ENCODE results near the gene KDM2A.
A peak's percentile ranks its signal among the peaks of the same experiment; 100 is the strongest.

KDM2A gene

DNA sequence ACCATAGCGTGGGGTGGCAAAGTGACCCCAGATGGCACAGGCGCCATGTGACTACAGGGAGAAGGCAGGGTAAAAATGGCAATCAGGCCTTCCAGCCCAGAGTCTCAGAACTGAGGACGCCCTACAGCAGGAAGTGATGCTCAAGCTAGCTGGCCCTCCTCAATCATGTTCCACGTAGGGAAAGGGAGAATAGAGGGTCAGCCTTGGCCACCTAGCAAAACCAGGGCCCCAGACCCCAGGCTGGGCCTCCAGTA, 169.1 kb downstream of the KDM2A start:
- no peak for DNase-seq

DNA sequence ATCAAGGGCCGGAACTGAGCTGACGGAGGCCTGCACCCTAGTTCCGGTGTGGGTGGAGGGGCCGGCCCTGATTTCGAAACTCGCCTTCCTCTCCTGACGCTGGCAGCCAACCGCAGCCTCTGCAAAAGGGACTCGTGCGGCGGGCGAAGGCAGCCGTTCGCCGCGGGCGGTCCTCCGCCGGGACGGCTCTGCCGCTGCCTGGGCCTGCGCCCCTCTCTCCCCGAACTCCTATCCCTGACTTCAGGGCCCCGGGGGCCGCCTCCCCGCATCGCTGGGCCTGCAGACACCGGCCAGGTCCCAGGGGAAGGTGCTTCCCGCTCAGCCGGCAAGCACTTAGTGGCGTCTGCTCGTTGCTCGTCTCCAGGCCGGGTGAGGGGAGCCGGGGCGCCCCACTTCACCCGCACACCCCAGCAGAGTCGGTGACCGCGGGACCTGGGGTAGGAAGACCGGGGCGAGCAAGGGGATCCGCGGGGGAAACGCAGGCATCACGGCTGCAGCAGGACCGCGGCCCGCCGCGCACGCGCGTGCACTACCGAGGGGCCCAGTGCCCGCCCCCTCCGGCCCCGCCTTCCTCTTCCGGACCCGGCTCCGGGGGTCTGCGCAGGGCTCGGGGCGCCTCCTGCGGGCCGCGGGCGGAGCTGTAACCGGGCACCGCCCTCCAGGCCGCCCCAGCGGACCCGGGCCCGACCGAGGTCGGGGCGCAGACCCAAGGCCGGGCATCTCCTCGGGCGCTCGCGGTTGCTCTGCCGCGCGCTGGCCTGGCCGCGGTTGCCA, 169.6 kb downstream of the KDM2A start:
- peak; percentile 95 for DNase-seq

DNA sequence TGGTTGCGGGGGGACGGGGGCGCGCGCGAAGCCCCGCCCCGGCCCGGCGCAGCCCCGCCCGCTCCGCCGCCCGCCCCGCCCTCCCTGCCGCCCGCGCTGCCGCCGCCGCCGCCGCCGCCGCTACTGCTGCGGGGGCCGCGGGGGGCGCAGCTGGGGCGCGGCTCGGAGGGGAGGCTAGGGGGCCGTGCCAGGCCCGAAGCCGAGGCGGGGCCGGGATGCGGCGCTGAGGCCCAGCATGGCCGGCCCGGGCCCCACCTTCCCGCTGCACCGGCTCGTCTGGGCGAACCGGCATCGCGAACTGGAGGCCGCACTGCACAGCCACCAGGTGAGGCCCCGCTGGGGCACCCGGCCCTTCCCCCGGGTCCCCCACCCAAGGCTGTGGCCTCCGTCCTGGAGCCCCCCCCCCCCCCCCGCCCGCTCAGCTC, 170.2 kb downstream of the KDM2A start, which contains the start of gene ANKRD13D:
ANKRD13D (plus strand) TSS at position 78 of the 425 bp plus-strand sequence; CDS start at position 236, 158 bp downstream.
- DNase-seq = no peak

DNA sequence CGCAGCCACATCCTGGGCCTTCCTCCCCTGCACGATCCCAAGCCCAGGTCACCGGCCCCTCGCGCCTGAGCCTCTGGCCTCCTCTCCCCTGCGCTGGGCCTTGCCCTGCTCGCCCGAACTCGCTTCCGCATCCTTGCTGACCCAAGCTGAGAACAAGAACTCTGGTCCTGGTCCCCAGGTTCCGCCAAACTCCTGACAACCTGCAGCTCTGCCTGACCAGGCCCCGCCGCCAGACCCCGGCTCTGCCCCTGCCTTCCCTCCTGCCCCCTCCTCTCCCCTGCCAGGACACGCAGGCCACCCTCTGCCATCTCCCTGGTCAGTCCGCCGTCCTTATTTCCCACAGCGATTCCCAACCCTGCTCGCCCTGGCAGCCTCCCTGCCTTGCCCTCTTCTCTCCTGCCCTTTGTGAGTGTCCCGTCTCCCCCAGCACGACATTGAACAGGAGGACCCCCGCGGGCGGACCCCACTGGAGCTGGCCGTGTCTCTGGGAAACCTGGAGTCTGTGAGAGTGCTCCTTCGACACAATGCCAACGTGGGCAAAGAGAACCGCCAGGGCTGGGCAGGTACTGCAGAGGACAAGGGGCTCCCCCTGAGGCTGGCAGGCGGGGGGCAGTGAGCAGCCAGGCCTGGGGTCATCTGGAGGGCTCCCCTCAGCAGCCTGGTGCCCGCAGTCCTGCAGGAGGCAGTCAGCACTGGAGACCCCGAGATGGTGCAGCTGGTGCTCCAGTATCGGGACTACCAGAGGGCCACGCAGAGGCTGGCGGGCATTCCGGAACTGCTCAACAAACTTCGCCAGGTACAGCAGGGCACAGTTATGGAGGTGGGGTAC, 170.8 kb downstream of the KDM2A start:
- DNase-seq = no peak

DNA sequence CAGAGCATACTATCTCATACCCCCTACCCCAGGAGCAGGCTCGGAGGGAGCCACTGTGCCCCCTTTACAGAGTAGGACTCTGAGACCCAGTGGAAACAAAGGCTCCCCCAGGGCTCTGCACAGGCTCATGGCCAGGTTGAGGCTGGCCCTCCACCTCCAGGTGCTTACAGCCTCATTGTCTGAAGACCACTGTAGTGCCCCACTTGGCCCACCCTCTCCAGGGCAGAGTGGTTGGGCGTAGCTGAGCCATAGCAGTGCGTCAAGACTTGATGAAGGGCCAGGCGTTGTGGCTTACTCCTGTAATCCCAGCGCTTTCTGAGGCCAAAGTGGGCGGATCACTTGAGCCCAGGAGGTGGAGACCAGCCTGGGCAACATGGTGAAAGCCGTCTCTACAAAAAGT, 171.7 kb downstream of the KDM2A start:
- DNase-seq = no peak

DNA sequence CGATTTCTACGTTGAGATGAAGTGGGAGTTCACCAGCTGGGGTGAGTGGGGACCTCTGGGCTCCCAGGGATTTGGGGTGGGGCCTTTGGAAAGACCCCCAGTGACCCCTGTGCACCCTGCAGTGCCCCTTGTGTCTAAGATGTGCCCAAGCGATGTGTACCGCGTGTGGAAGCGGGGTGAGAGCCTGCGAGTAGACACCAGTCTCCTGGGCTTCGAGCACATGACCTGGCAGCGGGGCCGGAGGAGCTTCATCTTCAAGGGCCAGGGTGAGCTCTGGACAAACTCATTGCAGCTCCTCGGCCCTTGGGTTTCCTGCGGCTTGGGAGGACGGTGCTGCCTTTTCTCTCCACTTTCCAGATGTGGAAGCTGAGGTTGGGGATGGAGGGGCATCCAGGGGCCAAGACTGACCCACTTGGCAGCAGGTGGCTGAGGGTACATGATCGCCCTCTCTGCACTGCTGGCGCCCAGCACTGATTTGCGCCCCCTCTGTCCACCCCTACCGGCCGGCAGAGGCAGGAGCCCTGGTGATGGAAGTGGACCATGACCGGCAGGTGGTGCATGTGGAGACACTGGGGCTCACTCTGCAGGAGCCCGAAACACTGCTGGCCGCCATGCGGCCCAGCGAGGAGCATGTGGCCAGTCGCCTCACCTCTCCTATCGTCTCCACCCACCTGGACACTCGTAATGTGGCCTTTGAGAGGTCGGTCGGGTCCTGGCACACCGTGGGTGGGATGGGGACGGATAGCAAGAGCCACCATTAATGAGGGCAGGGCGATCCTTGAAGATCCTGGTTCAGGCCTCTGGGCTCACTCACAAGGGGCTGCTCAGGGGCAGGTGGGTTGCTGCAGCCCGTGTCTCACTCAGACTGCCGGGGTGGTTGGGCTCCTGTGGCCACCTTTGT, 172.7 kb downstream of the KDM2A start:
- DNase-seq = no peak

DNA sequence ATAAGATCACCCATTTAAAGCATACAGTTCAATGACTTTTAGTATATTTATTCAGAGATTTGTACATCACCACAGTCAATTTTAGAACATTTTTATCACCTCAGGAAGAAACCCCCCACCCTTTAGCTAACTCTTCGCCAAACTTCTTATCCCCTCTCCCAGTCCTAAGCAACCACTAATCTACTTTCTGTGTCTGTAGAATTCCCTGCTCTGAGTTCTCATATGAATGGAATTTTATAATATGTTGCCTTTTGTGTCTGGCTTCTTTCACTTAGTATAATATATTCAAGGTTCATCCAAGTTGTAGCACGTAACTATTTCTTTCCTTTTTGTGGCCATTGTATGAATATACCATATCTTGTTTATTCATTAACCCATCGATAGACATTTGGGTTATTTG, 173.6 kb downstream of the KDM2A start:
- DNase-seq = no peak

DNA sequence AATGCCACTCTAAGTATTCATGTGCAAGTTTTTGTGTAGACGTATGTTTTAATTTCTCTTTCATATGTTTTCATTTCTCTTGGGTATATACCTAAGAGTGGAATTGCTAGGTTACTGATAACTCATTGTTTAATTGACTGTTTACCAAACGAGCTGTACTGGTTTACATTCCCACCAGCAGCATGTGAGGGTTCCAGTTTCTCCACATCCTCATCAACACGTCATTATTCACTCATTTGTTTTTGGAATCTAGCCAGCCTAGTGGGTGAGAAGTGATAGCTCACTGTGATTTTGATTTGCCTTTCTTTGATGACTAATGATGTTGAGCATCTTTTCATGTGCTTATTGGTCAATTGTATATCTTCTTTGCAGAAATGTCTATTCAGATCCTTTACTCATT, 174.0 kb downstream of the KDM2A start:
- peak; percentile 30 for DNase-seq

DNA sequence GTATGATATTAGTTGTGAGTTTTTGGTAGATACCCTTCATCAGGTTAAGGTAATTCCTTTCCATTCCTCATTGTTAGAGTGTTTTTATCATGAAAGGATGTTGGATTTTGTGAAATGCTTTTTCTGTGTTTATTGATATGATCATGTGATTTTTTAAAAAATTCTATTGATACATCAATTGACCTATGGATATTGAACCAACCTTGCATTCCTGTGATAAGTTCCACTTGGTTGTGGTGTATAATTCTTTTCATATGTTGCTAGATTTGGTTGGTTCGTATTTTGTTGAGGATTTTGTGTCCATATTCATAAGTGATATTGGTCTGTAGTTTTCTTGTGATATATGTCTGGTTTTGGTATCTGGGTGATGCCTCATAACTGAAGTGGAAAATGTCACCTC, 176.8 kb downstream of the KDM2A start:
- DNase-seq = no peak

DNA sequence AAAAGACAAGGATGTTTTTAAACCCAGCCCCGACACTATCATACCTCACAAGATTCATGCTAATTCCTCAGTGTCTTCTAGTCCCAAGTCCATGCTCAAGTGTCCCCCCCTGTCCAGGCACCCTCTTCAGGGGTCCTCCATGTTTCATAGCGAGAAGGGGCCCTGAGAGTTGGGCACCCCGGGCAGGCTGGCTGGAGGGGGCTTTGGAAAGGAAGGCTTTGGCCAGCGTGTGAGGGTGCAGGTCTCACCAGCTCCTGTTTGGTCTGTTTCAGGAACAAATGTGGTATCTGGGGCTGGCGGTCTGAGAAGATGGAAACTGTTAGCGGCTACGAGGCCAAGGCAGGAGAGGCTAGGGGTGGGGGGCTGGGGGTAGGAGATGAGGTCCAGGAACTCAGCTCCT, 179.7 kb downstream of the KDM2A start:
- no peak for DNase-seq

DNA sequence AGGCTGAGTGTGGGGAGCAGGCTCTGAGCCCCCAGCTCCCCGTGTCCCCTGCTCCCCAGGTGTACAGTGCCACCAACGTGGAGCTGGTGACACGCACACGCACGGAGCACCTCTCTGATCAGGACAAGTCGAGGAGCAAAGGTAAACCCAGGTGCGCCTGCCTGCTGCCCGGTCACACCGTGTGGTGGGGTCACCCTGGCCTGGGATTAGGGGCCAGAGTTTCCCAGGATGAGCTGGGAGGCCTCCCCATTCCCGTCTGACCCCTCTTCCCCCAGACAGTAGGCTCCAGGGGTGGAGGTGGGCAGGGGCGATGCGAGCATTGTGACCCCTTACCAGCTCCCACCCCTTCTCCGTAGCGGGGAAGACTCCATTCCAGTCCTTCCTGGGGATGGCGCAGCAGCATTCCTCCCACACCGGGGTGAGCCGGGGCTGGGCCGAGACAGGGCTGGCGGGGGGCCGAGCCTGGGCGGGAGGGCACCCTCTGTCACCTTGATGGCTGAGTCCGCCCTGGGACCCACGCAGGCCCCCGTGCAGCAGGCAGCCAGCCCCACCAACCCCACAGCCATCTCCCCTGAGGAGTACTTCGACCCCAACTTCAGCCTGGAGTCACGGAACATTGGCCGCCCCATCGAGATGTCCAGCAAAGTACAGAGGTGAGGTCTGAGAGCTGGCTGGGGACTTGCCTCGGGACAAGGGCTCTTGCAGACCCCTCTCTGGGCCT, 180.6 kb downstream of the KDM2A start:
- no peak for DNase-seq

DNA sequence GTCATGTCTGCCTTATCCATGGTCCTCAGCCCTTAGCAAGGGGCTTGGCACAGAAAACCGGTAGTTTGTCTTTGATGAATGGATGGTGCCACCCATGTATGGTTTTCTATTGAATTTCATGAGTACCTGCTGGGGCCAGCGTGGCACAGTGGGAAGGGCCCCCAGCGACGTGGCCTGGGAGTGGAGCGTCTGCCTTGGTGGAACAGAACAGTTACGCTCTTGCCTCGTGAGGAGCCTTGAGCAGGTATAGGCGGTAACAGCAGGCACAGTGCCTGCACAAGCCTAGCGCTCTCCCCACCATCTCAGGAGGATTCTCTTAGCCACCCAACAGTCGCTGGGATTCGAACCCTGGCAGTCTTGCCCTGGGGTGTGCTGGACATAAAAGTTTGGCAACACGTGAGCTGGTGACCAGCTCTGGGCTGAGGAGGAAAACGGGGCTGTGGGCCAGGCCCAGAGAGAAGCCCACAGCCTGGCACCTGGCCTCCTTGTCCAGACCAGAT, 181.2 kb downstream of the KDM2A start:
- DNase-seq = no peak

DNA sequence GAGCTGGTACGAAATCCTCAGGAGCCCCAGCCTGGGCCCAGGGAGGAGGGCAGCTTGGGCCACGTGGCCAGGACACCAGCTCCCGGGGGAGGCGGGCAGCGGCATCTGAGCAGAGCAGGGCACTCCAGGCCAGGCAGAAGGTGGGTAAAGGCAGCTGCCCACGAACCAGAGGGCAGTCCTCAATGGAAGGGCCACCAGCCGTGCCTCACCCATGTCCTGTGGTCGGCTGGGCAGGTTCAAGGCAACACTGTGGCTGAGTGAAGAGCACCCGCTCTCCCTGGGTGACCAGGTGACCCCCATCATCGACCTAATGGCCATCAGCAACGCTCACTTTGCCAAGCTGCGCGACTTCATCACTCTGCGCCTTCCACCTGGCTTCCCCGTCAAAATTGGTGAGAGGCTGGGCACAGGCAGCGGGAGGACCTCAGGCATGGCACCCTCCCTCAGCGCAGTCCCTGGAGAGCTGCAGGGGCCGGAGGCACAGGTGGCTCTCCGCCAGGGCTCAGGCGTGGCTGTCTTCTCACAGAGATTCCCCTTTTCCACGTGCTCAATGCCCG, 181.8 kb downstream of the KDM2A start:
- DNase-seq = no peak

DNA sequence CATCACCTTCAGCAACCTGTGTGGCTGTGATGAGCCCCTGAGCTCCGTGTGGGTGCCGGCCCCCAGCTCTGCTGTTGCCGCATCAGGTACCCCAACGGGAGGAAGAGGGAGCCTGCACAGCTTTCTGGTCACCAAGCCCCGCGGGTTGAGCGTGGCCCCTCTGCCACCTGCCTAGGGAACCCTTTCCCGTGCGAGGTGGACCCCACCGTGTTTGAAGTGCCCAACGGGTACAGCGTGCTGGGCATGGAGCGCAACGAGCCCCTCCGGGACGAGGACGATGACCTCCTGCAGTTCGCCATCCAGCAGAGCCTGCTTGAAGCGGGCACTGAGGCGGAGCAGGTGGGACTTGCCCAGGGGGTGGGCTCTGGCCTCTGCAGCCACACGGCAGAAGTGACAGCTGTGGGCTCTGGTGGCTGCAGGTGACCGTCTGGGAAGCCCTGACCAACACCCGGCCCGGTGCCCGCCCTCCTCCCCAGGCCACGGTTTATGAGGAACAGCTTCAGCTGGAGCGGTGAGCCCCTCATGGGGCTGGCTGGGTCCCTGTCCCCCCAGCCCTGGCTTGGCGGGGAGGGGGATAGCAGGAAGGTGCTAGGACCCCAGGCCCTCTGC, 182.4 kb downstream of the KDM2A start:
- no peak for DNase-seq

DNA sequence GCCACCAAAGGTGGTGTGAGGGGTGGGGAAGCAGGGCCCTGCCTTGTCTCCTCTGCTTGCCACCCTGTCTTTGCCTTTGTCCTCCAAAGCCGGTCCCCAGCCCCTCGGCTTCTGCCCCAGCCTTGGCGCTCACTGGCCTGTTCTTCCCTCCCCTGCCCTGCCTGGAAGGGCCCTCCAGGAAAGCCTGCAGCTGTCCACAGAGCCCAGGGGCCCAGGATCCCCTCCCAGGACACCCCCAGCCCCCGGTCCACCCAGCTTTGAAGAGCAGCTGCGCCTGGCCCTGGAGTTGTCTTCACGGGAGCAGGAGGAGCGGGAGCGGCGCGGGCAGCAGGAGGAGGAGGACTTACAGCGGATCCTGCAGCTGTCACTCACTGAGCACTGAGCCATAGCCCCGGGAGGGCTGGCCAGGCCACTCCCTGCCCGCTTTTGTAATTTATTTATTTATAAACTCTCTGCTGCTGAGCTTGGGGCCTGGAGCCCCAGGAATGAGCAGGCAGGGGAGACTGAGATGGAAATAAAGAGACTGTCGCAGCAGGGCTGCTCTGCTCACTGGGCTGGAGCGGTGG, 183.0 kb downstream of the KDM2A start:
- DNase-seq = no peak

DNA sequence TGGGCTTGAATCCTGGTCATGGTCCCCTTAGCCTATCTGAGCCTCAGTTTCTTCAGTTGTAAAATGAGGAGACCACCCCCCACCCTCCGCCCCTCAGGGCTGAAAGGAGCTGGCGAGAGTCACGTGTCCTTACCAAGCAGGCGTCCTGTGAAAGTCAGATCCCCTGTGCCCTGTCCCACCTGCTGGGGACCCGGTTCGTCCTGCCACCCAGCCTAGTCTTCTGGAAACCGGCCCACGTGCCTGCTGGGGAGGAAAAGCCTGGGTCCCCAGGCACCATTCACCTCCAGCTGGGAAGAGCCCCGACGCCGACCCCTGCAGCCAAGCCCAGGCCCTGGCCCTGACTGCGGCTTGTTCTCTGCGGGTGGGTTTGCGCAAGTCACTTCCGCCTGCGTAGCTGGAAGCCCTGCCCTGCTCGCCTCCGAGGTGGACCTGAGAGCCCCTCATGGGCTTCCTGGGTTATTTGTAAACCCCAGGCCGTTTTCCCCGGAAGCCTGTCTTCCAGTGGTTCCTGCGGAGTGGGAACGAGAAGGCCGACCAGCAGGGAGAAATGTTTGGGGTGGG, 183.6 kb downstream of the KDM2A start:
- DNase-seq = no peak

DNA sequence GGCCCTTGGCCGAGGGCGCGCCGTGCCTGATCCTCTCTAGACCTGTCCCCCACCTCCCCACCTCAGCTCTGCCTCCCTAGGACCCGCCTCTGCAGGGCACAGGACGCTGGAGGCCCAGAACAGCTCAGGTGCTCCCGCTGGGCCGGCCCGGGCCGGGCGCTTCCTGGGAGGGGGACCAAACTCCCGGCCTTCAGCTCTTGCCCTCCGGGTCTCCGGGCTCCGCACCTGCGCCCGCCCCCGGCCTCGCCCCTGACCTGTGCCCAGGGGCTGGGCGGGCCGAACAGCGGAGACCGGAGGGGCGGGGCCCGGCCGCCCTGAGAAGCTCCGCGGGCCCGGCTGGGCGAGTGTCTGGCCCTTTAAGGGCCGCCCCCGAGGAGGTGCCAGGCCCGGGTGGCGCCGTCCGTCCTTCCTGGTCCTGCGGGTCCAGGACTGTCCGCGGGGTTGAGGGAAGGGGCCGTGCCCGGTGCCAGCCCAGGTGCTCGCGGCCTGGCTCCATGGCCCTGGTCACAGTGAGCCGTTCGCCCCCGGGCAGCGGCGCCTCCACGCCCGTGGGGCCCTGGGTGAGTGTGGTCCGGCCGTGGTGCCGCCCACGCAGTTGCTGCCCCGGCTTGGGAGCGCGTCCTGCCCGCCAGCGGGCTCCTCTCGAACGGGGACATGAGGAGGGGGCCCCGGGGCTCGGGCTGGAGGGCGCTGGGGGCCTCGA, 184.2 kb downstream of the KDM2A start, which contains the start of gene SSH3:
SSH3 (plus strand) TSS at position 399 of the 703 bp plus-strand sequence; CDS start at position 495, 96 bp downstream.
- peak; percentile 51 for DNase-seq

DNA sequence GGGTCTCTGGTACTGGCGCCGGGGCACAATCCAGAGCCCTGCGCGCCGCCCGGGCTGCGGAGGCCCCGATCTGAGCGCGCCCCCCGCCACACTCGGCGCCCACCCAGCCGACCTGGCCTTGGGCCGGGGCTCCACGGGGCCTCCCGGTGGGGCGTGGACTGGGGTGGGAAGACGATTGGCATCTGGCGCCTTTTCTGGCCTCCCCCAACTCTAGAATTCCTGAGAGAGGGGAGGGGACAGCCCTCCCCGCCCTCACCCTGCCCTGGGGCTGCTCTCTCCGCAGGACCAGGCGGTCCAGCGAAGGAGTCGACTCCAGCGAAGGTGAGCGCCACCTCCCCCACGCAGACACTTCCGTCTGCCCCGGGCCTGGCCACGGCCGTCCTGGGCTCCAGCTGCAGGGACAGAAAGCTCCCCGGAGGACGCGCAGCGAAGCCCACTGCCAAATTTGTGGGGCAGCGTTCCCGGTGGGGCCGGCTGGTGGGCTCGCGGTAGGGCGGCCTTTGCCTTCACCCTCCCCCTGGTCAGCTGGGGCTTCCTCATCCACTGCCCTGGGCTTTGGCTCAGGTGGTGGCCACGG, 184.9 kb downstream of the KDM2A start:
- DNase-seq = no peak

DNA sequence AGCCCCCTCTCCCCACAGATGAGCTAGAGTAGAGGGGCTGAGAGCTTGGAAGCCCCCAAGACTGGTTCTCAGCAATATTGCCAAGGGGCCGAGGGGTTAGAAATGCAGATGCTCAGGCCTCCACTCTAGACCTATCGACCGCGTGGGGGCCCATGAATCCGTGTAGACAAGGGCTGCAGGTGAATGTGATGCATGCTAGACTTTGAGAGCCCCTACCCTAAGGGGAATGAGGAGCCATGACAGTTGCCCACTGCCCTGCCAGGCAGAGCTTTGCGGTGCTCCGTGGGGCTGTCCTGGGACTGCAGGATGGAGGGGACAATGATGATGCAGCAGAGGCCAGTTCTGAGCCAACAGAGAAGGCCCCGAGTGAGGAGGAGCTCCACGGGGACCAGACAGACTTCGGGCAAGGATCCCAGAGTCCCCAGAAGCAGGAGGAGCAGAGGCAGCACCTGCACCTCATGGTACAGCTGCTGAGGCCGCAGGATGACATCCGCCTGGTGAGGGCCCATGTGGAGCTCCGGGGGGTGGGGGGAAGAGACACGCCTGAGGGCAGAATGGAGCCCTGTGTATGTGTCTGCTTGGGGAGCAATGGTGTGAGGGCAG, 185.5 kb downstream of the KDM2A start:
- no peak for DNase-seq

Data from activated CD4-positive, alpha-beta T cell treated with anti-CD3 and anti-CD28 coated beads, Interleukin-10, Interleukin-2, amounts not matched to agents 100 ng/mL and 50 ng/mL, durations not matched to agents 16 hours and 8 hours (primary cell).